HepG2 (cell line): Measurements from ENCODE around the gene SOHLH2. TPM values are rescaled to one million over a fixed set of nuclear protein-coding genes. Genes with fewer than 3 reads are reported as not detected.

Experiments used
- ATAC-seq: fragments of 200-7000 bp; cut with Tn5 transposase; 3 replicates; pipeline ENCODE4 v1.9.1; 2020; ENCODE audit warnings: mild to moderate bottlenecking, moderate library complexity
- BruUV-seq: library from RNA; stranded (reverse); fragments of 400-500 nt; replicated peaks from 2 replicates; lab custom pipeline; 2021; lab: Mats Ljungman, UMichigan
- CTCF ChIA-PET: fragments of 300-600 bp; formaldehyde crosslinking; extraction: SDS; loops from one replicate; lab custom pipeline; 2021; ENCODE audit warnings: low total read pairs, inconsistent platforms, low intra/inter-chr PET ratio; lab: Yijun Ruan, JAX
- POLR2A ChIA-PET: fragments of 350-600 bp; sonication (Branson Sonifier 250); formaldehyde crosslinking; loops from one replicate; lab custom pipeline; 2020; ENCODE audit warnings: antibody characterized with exemption, inconsistent platforms; lab: Yijun Ruan, JAX
- DNase-seq: peaks from one replicate; pipeline ENCODE4 v3.0.0-alpha.2; 2015; ENCODE audit warnings: low spot score
- FAIRE-seq: peaks from 3 replicates; lab custom pipeline; 2011; peaks lifted over from hg19 to GRCh38; lab: Jason Lieb, UNC
- H2AFZ ChIP-seq: one replicate; pipeline ENCODE4 v1.6.1; 2011; ENCODE audit warnings: low read length, inconsistent platforms
- H3K27ac ChIP-seq: fragments of 300-600 bp; 3 replicates; pipeline ENCODE4 v1.8.0; 2011; ENCODE audit warnings: mixed run types, mild to moderate bottlenecking, mixed read lengths, low read length, inconsistent platforms; ENCODE audit not compliant: insufficient read depth; ENCODE audit errors: extremely low read length
- H3K27me3 ChIP-seq, 2 experiments: fragments of 200-600 bp in 1 of 2; 2 replicates in 1 of 2; 3 replicates in 1 of 2; pipeline versions ENCODE4 v1.6.0 to v1.8.0; 2011; ENCODE audit warnings: low read length in 2 of 2, mild to moderate bottlenecking in 2 of 2, moderate library complexity in 2 of 2, inconsistent platforms in 1 of 2; ENCODE audit not compliant: insufficient read depth in 2 of 2, control insufficient read depth in 1 of 2
- H3K36me3 ChIP-seq, 2 experiments: fragments of 200-600 bp in 1 of 2; replicated peaks in 1 of 2; 2 replicates in 1 of 2; 3 replicates in 1 of 2; pipeline versions ENCODE4 v1.5.1 to v1.8.0; 2011; ENCODE audit warnings: low read length in 2 of 2, inconsistent platforms in 1 of 2; ENCODE audit not compliant: insufficient read depth in 2 of 2, control insufficient read depth in 1 of 2
- H3K4me1 ChIP-seq: 2 replicates; pipeline ENCODE4 v1.5.1; 2012; ENCODE audit warnings: low read length, inconsistent platforms; ENCODE audit not compliant: insufficient read depth
- H3K4me2 ChIP-seq: 2 replicates; pipeline ENCODE4 v1.6.0; 2011; ENCODE audit warnings: low read depth, low read length, inconsistent platforms
- H3K4me3 ChIP-seq, 3 experiments: fragments of 200-600 bp in 1 of 3; sonication (generic), shearing (Covaris generic) in 1 of 3; replicated peaks in 1 of 3; 2 replicates each; pipeline ENCODE4 v1.5.1; 2011 to 2016; ENCODE audit warnings: low read length in 3 of 3, inconsistent platforms in 2 of 3, low read depth in 2 of 3, mild to moderate bottlenecking in 2 of 3, control low read depth in 1 of 3, mixed read lengths in 1 of 3; ENCODE audit not compliant: insufficient read depth in 1 of 3
- H3K79me2 ChIP-seq: one replicate; pipeline ENCODE4 v1.6.1; 2011; ENCODE audit warnings: low read length, inconsistent platforms; ENCODE audit not compliant: insufficient read depth
- H3K9ac ChIP-seq: 2 replicates; pipeline ENCODE4 v1.6.0; 2011; ENCODE audit warnings: mild to moderate bottlenecking, low read depth, low read length, inconsistent platforms; ENCODE audit not compliant: insufficient read depth
- H3K9me3 ChIP-seq: 2 replicates; pipeline ENCODE4 v1.5.1; 2012; ENCODE audit warnings: mild to moderate bottlenecking, low read length
- H4K20me1 ChIP-seq: 2 replicates; pipeline ENCODE4 v1.6.0; 2011; ENCODE audit warnings: inconsistent platforms, mild to moderate bottlenecking, low read length, moderate library complexity; ENCODE audit not compliant: insufficient read depth
- CEBPZ ChIP-seq: IDR thresholded peaks from 2 replicates; pipeline ENCODE4 v1.6.1; 2012; ENCODE audit warnings: low read length, improper control_type of control experiment
- HIVEP1 ChIP-seq: sonication (generic); formaldehyde crosslinking; IDR thresholded peaks from 2 replicates; pipeline ENCODE4 v1.4.0; 2020; ENCODE audit warnings: mild to moderate bottlenecking, missing genetic modification reagents
- RBM39 ChIP-seq: fragments of 200-400 bp; formaldehyde crosslinking; IDR thresholded peaks from one replicate; pipeline ENCODE4 v1.6.1; 2018; ENCODE audit warnings: antibody characterized with exemption, mild to moderate bottlenecking, low read depth, low read length; ENCODE audit not compliant: poor library complexity, severe bottlenecking
- SRY ChIP-seq: sonication (generic); formaldehyde crosslinking; IDR thresholded peaks from 2 replicates; pipeline ENCODE4 v1.8.0; 2022; ENCODE audit warnings: mild to moderate bottlenecking, missing genetic modification reagents
- TFE3 ChIP-seq: IDR thresholded peaks from 2 replicates; pipeline ENCODE4 v1.6.1; 2016
- ZFP90 ChIP-seq: sonication (generic); formaldehyde crosslinking; IDR thresholded peaks from 2 replicates; pipeline ENCODE4 v1.8.0; 2022; ENCODE audit warnings: missing genetic modification reagents, mild to moderate bottlenecking, inconsistent platforms, borderline replicate concordance
- ZFY ChIP-seq: sonication (generic); formaldehyde crosslinking; IDR thresholded peaks from 2 replicates; pipeline ENCODE4 v1.4.0; 2020; ENCODE audit warnings: missing genetic modification reagents
- ZNF18 ChIP-seq: sonication (generic); formaldehyde crosslinking; IDR thresholded peaks from 2 replicates; pipeline ENCODE4 v1.8.0; 2022; ENCODE audit warnings: mild to moderate bottlenecking, missing genetic modification reagents; ENCODE audit not compliant: insufficient replicate concordance
- ZNF274 ChIP-seq: sonication (generic); formaldehyde crosslinking; IDR thresholded peaks from 2 replicates; pipeline ENCODE4 v1.5.1; 2020; ENCODE audit warnings: mild to moderate bottlenecking, missing genetic modification reagents
- ZNF431 ChIP-seq: sonication (generic); formaldehyde crosslinking; IDR thresholded peaks from 2 replicates; pipeline ENCODE4 v1.9.0; 2022; ENCODE audit warnings: missing genetic modification reagents, low read depth, mild to moderate bottlenecking, borderline replicate concordance
- ZNF501 ChIP-seq: sonication (generic); formaldehyde crosslinking; IDR thresholded peaks from 2 replicates; pipeline ENCODE4 v1.5.1; 2020; ENCODE audit warnings: mild to moderate bottlenecking, moderate library complexity, missing genetic modification reagents
- ZNF607 ChIP-seq: sonication (generic); formaldehyde crosslinking; IDR thresholded peaks from 2 replicates; pipeline ENCODE4 v1.5.1; 2020; ENCODE audit warnings: missing genetic modification reagents, mild to moderate bottlenecking, borderline replicate concordance
- ZNF639 ChIP-seq: conservative IDR thresholded peaks from 2 replicates; pipeline ENCODE4 v1.6.1; 2018; ENCODE audit warnings: missing genetic modification reagents
- ZNF674 ChIP-seq: sonication (generic); formaldehyde crosslinking; IDR thresholded peaks from 2 replicates; pipeline ENCODE4 v1.5.0; 2020; ENCODE audit warnings: low read depth, mild to moderate bottlenecking, missing genetic modification reagents
- ZNF773 ChIP-seq: sonication (generic); formaldehyde crosslinking; IDR thresholded peaks from 2 replicates; pipeline ENCODE4 v1.4.0; 2020; ENCODE audit warnings: missing genetic modification reagents, borderline replicate concordance
- ZSCAN20 ChIP-seq: sonication (generic); formaldehyde crosslinking; IDR thresholded peaks from 2 replicates; pipeline ENCODE4 v1.4.0; 2020; ENCODE audit warnings: missing genetic modification reagents, mild to moderate bottlenecking, borderline replicate concordance
- WGBS: methylation state at CpG from one replicate; pipeline ENCODE4 v1.1.6; 2017; ENCODE audit warnings: low lambda C conversion rate; 5-methylcytosine and 5-hydroxymethylcytosine counted together
- in situ Hi-C: cut with HindIII; loops from 2 replicates; pipeline ENCODE4 v1.10.0; 2017; ENCODE audit warnings: low pct_unique_long_range_greater_than_20kb; ENCODE audit not compliant: extremely low pct_ligation_motif_present
- intact Hi-C: fragments of 100-400 bp; cut with micrococcal nuclease; formaldehyde crosslinking; loops from one replicate; pipeline ENCODE4 v1.10.0; 2022; ENCODE audit not compliant: unreplicated experiment
- polyA plus RNA-seq, 8 experiments: library from polyadenylated mRNA; depleted of rRNA in 3 of 8; stranded (reverse) in 7 of 8; unstranded in 1 of 8; fragments of >200 nt; fragmentation: Illumina TruSeq in 4 of 8; extraction: Trizol in 4 of 8; gene quantifications; 2 replicates each; pipeline versions ENCODE4 v1.2.1 to v1.2.3, GENCODE V29; 2011 to 2016; ENCODE audit warnings: low read depth in 4 of 8, missing spikeins in 1 of 8, mixed read lengths in 1 of 8; ENCODE audit not compliant: insufficient read depth in 1 of 8
- total RNA-seq, 5 experiments: library from RNA; depleted of rRNA; stranded (reverse); fragments of >200 nt; fragmentation: Illumina TruSeq; extraction: Trizol; gene quantifications; 2 replicates each; pipeline ENCODE4 v1.2.3, GENCODE V29; 2016; ENCODE audit warnings: low read depth in 1 of 5

SOHLH2 gene
- total and polyA plus RNA-seq, 2 of the 13 experiments (the other 11 are each of a cell fraction or from before 2014, with no cell fraction given): not detected

- DNase-seq (no peak), ATAC-seq (no peak), FAIRE-seq (no peak)
- Histone ChIP-seq H4K20me1 (no peaks in the 10 kb centered on the region), H3K9me3 (no peaks in the 10 kb centered on the region), H3K79me2 (no peaks in the 10 kb centered on the region), H3K27me3 (peaks cover 2 to 24% of the 10 kb centered on the region in 2 experiments; a peak in 3 of 5 replicates), H3K4me3 (no peak overlapping the region), H3K4me2 (no peak overlapping the region), H3K9ac (no peak overlapping the region), H3K27ac (no peak overlapping the region), H2AFZ (no peak overlapping the region), H3K4me1 (no peaks in the 10 kb centered on the region), H3K36me3 (no peaks in the 10 kb centered on the region)
- no peak for TF ChIP-seq ZFY (CRISPR knock-in tag)
- TF ChIP-seq ZSCAN20 (CRISPR knock-in tag): no peak
- TF ChIP-seq ZNF639 (CRISPR knock-in tag): no peak
- no peak for TF ChIP-seq ZNF674
- no peak for TF ChIP-seq ZNF501 (CRISPR knock-in tag)
- TF ChIP-seq ZNF431: no peak
- TF ChIP-seq ZNF607 (CRISPR knock-in tag): no peak
- no peak for TF ChIP-seq ZNF274
- no peak for TF ChIP-seq RBM39
- TF ChIP-seq SRY (CRISPR knock-in tag): no peak
- TF ChIP-seq TFE3: no peak
- TF ChIP-seq HIVEP1 (CRISPR knock-in tag): no peak
- no peak for TF ChIP-seq CEBPZ
- no peak for TF ChIP-seq ZNF773 (CRISPR knock-in tag)
- no peak for TF ChIP-seq ZFP90 (CRISPR knock-in tag)
- TF ChIP-seq ZNF18 (CRISPR knock-in tag): no peak
- in situ Hi-C loops: no loop called here
- 0% methylated on average over 1 of the region's 1 CpG for WGBS
- POLR2A ChIA-PET: no interaction called here
- no TSS peak for BruUV-seq
- intact Hi-C loops: no loop called here
- CTCF ChIA-PET: no interaction called here
Measured at GRCh38 chr13:36132376-36132775, 82.0 kb downstream of the SOHLH2 start.
